ENCODE results near the gene WDR55. TPM values are rescaled to one million over a fixed set of nuclear protein-coding genes. Genes with fewer than 3 reads are reported as not detected.
A peak's percentile ranks its signal among the peaks of the same experiment; 100 is the strongest.

Gene WDR55
- total and polyA plus RNA-seq, 2 of the 13 experiments (the other 11 are each of a cell fraction or from before 2014, with no cell fraction given), result 17.7 to 18.2 TPM

GRCh38 chr5:140710899-140711552, 46.3 kb downstream of the WDR55 start (continued):
- TF ChIP-seq SIN3A (IDR thresholded peaks at IDR 0.05; ENCODE audit: borderline replicate concordance, low read depth, low read length) (peak; percentile 90; the same call in 1 of the 2 replicates), POLR2A (IDR thresholded peaks at IDR 0.05; ENCODE audit: insufficient read depth in 1 of 2, low read depth in 2 of 2, low read length in 2 of 2) (peak; percentile 48 to 82), IKZF1 (IDR thresholded peaks at IDR 0.05) (no peak), HBP1 (CRISPR knock-in tag; IDR thresholded peaks at IDR 0.05; ENCODE audit: low read depth) (peak; percentile 77), RAD21 (CRISPR knock-in tag; IDR thresholded peaks at IDR 0.05) (0 out of 2 replicates have a peak, but pooled peaks have one; percentile 7), TP53 (CRISPR knock-in tag; conservative IDR thresholded peaks at IDR 0.05) (0 out of 2 replicates have a peak, but pooled peaks have one; percentile 49), SRSF9 (IDR thresholded peaks at IDR 0.05; ENCODE audit: borderline replicate concordance, insufficient read depth, low read depth, low read length, poor library complexity, severe bottlenecking) (no peak), ISL2 (CRISPR knock-in tag; IDR thresholded peaks at IDR 0.05) (peak; percentile 68; the same call in 1 of the 2 replicates), MTF1 (CRISPR knock-in tag; IDR thresholded peaks at IDR 0.05) (no peak), SP4 (CRISPR knock-in tag; IDR thresholded peaks at IDR 0.05) (no peak), RERE (CRISPR knock-in tag; IDR thresholded peaks at IDR 0.05; ENCODE audit: low read depth) (peak; percentile 35; the same call in 1 of the 2 replicates), ZNF792 (CRISPR knock-in tag; IDR thresholded peaks at IDR 0.05) (peak; percentile 79; the same call in 1 of the 2 replicates), CENPBD1 (CRISPR knock-in tag; IDR thresholded peaks at IDR 0.05; ENCODE audit: borderline replicate concordance, low read depth) (no peak), ZNF607 (CRISPR knock-in tag; IDR thresholded peaks at IDR 0.05; ENCODE audit: borderline replicate concordance) (no peak; the same call in 1 of the 2 replicates), PHF20 (CRISPR knock-in tag; IDR thresholded peaks at IDR 0.05) (no peak), ZNF550 (CRISPR knock-in tag; IDR thresholded peaks at IDR 0.05; ENCODE audit: borderline replicate concordance) (no peak), HMG20B (CRISPR knock-in tag; conservative IDR thresholded peaks at IDR 0.05) (peak; percentile 53; the same call in 1 of the 2 replicates)

Data from HepG2 (cell line).